HL-60/S4 (cell line): ENCODE results near the gene ZSCAN22.
"Not testable (repeated sequence)": the region's sequence is repeated elsewhere in the genome, so short reads cannot be mapped to it uniquely, and the experiment has no call there.

Source experiments
- in situ Hi-C: fragments of 300-500 bp; cut with MboI; formaldehyde crosslinking; loops from 2 replicates; pipeline ENCODE4 v1.14.3; 2022; ENCODE audit warnings: low sequenced_read_pairs

The ZSCAN22 gene

DNA sequence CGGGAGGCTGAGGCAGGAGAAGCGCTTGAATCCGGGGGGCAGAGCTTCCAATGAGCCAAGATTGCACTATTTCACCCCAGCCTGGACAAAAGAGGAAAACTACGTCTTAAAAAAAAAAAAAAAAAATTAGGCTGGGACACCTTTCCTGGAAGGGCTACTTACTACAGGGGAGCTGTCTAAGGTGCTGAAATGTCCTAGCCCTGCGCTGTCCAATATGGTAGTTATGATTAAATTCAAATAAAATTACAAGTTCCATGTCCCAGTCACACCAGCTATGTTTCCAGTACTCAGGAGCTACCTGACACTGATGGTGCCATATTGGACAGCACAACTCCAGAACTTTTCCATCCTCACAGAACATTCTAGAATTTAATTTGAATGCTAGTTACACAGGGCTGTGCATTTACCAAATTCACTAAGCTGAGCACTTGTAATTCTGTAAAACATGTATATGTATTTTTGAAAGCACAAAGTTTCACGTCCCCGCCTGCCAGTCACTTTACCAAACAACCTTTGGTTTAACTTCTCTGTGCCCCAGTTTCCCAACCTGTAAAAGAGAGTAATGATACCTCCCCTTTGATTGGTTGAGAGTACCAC lies 9.2 kb upstream of the ZSCAN22 start:
- in situ Hi-C loops: no loop called here

DNA sequence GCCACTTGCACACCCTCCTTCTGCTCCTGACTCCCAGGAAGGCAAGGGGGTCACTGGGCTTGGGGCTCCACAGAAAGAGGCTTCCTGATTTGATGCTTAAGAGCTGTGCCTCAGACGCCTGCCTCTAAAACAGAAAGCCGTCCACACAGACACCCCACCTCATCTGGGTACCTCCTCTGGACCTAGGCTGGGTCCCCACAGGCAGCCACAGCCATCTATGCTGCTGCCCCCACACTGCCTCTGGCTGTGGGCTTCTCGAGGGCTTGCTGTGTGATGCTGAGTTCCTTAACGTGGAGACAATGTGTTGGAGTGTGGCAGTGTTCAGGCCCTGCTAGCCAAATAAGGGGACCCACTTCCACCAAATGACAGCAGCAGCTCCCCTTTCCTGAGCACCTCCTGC lies 8.5 kb upstream of the ZSCAN22 start:
- in situ Hi-C loops: no loop called here

DNA sequence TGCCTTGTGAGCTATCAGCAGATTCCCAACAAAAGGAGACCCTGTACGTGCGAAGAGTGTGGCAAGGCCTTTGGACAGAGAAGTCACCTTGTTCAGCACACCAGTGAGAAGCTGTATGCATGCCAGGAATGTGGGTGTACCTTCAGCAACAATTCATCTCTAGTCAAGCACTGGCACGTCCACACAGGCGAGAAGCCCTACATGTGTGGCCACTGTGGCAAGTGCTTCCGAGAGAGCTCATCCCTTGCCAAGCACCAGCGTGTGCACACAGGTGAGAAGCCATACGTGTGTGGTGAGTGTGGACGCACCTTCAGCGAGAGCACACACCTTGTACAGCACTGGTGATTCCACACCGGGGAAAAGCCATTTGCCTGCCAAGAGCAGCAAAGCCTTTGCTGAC lies 7.6 kb upstream of the ZSCAN22 start:
- in situ Hi-C loops: no loop called here

DNA sequence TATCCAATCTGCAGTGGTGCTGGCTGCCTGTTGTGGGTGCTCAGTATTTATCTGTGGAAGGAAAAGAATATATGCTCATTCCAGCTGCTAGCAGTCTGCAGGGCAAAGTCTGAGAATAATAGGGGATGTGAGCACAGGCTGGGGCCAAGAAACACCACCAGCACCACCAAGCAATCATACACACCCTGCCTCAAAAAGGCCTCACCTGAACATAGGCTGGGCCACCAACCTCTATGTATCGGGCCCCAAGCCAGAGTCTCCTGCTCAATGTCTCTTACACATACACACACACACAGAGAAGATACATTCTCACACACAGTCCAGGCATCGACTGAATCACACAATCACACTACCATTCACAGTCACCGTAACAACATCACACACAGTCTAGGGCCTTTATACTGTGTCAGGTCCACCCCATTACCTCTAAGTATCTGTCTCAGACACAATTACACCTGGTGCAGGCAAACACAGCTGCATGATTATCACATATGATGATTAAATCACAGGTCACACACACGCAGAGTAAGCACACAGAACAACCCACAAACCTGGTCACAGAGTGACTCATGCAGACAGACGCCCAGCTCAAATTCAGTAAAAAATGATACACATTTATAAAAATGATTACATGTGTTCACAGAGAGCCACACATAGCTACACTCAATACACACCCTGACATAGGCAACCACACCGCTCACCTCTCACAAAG lies 1.3 kb upstream of the ZSCAN22 start:
- in situ Hi-C loops: no loop called here

DNA sequence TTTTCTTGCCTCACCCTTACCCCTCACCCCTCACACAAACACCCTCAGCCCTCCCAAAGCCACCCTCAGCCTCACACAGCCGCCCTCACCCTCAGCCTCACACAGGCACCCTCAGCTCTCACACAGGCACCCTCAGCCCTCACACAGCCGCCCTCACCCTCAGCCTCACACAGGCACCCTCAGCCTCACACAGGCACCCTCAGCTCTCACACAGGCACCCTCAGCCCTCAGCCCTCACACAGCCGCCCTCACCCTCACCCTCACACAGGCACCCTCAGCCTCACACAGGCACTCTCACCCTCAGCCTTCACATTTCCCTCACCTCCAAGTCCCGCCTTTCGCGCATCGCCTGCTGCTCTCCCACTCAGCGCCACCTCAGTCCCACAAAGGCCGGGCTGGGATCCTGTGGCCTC lies 287 bp upstream of the ZSCAN22 start:
- in situ Hi-C loops: no loop called here

DNA sequence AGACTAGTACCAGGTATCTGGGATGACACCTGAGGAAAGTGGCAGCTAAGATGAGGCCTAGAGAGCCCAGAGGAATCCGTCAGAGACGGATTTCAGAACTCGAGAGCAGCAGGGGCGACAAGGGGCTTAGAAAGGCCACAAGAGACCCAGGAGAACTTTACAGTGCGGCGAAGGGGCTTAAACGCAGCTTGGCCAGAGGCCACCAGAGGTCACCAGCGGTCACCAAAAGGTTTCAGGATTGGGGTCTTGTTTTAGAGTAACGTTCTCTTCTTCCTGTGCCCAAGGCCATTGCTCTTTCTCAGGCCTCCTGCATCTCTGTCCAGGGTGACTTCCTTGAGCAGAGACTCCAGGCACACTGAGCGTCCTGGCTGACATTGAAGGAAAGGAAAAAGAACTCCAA lies 2.2 kb downstream of the ZSCAN22 start:
- in situ Hi-C loops: no loop called here

DNA sequence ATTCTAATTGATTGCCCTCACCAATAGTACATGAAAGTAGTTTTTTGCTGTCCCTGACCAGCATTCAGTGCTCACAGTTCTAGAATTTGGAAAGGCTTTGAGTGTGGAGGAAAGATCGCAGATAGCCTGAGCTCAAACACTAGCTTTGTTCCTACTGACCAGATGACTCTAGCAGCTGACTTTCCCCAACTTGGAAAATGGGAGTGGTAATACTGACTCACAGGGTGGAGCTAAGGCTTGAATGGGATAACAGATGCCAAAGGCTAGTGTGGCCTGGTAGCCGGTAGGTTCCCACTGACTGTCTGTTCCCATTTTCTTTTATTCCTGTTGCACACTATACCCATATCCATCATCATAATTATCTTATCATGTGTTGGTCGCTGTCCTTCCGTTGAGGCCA lies 3.7 kb downstream of the ZSCAN22 start:
- in situ Hi-C loops: no loop called here

DNA sequence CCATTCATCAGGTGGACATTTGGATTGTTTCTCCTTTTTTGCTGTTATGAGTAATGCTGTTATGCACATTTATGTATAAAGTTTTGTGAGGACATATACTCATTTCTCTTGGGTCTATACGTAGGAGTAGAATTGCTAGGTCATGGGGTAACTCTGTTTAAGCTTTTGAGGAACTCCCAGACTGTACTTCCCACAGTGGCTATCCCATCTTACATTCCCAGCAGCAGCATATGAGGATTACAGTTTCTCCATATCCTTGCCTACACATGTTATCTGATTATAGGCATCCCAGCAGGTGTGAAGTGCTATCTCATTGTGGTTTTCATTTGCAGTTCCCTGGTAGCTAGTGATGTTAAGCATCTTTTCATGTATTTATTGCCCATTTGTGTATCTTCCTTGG lies 5.9 kb downstream of the ZSCAN22 start:
- in situ Hi-C loops: no loop called here

DNA sequence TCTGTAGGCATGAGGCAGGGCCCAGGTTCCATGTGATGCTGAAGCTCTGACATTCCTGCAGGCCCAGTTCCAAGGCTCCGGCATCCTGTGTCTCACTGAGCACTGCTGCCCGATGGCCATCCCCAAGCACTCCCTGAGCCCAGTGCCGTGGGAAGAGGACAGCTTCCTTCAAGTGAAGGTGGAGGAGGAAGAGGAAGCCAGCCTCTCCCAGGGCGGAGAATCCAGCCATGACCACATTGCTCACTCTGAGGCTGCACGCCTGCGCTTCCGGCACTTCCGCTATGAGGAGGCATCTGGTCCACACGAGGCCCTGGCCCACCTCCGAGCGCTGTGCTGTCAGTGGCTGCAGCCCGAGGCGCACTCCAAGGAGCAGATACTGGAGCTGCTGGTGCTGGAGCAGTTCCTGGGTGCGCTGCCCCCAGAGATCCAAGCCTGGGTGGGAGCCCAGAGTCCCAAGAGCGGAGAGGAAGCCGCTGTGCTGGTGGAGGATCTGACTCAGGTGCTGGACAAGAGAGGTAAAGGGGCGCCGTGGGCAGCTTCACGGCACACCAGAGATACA lies 8.0 kb downstream of the ZSCAN22 start:
- in situ Hi-C loops: no loop called here

DNA sequence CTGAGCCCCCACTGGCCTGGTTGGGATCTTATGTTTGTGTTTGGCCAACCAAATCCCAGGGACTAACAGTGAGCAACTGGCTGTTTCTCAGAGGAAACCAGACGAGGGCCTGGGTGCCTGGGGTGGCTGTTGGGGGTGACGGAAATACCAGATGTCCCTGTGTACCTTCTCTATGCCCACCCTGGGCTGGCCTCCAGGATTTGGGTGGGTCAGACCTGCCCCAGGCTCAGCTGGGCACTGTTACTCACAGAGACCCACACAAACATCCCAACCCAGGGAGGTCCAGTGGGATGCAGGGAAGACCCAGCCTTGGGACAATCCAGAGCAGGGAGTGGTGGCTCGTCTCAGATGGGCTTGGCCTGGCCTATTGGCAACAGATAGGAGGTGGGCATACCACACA lies 8.8 kb downstream of the ZSCAN22 start:
- in situ Hi-C loops: no loop called here

DNA sequence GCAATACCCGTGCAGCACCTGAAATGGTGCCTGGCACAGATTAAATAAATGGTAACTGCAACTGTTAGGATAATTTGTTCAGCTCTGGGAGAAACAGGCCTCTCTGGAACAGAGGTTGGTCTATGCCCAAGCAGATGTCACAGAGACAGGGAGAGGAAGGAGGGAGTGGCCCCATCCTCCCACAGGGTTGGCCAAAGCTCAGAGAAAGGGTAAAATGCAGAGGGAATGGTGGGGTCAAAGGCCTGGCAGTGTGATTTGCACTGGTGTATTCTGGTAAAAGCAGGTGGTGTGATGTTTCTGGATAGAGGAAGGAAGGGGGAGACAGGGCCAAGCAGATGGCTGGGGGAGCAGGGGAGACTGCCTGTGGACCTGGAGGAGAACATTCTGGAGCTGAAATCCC lies 9.4 kb downstream of the ZSCAN22 start:
- in situ Hi-C loops: no loop called here

DNA sequence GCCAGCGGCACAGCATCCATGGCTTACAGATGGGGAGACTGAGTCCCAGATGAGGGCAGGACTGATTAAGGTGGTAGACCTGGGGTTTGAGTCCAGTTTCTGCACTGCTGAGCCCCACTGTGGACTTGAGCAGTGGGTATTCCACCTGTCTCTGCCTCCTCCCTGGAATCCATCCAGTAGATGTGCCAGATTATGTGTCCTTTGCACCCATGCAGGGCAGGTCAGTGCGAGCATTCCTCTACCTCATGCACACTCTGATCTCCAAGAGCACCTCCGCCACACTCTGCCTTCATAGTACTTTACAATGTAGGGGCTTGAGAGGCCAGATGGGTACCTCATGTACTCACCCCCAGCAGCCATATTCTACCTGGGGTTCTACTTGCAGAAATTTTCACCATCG lies 10.0 kb downstream of the ZSCAN22 start:
- in situ Hi-C loops: no loop called here

DNA sequence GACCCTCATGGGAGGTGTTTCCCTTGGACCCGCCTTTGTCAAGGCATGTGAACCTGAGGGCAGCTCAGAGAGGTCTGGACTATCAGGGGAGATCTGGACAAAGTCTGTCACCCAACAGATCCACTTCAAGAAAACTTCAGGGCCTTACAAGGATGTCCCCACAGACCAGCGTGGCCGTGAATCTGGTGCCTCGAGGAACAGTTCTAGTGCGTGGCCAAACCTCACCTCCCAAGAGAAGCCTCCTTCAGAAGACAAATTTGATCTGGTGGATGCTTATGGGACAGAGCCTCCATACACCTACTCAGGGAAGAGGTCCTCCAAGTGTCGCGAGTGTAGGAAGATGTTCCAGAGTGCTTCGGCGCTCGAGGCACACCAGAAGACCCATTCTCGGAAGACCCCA lies 11.5 kb downstream of the ZSCAN22 start:
- in situ Hi-C loops: no loop called here

DNA sequence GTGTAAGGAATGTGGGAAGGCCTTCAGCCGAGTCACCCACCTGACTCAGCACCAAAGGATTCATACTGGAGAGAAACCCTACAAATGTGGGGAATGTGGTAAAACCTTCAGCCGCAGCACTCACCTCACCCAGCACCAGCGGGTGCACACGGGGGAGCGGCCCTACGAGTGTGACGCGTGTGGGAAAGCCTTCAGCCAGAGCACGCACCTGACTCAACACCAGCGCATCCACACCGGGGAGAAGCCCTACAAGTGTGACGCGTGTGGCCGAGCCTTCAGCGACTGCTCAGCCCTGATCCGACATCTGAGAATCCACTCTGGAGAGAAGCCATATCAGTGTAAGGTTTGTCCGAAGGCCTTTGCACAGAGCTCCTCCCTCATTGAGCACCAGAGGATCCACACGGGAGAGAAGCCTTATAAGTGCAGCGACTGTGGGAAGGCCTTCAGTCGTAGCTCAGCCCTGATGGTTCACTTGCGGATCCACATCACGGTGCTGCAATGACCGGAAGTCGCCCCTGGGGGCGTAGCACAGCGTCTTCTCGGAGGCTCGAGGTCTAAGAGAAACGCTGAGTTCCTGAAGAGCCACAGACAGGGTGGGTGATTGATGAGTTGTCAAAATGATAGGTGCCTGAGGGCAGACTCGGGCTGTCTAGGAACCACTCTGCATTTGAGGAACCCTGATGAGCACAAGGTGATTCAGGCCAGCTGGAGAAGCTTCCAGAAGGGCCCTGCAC lies 12.2 kb downstream of the ZSCAN22 start:
- in situ Hi-C loops: no loop called here

DNA sequence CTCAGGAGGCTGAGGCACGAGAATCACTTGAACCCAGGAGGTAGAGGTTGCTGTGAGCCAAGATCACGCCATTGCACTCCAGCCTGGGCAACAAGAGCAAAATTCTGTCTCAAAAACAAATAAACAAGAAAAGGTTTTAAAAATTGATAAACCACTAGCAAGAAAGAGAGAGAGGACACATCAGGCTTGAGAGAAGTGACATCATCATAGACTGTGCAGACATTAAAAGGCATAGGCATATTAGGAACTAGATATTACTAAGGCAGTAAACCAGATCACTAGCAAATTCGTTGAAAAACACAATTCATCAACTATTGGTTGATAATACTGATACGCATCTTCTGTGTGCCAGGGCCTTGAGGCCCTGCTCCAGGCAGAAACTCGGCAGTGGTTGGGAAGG lies 18.8 kb downstream of the ZSCAN22 start:
- in situ Hi-C loops: no loop called here

DNA sequence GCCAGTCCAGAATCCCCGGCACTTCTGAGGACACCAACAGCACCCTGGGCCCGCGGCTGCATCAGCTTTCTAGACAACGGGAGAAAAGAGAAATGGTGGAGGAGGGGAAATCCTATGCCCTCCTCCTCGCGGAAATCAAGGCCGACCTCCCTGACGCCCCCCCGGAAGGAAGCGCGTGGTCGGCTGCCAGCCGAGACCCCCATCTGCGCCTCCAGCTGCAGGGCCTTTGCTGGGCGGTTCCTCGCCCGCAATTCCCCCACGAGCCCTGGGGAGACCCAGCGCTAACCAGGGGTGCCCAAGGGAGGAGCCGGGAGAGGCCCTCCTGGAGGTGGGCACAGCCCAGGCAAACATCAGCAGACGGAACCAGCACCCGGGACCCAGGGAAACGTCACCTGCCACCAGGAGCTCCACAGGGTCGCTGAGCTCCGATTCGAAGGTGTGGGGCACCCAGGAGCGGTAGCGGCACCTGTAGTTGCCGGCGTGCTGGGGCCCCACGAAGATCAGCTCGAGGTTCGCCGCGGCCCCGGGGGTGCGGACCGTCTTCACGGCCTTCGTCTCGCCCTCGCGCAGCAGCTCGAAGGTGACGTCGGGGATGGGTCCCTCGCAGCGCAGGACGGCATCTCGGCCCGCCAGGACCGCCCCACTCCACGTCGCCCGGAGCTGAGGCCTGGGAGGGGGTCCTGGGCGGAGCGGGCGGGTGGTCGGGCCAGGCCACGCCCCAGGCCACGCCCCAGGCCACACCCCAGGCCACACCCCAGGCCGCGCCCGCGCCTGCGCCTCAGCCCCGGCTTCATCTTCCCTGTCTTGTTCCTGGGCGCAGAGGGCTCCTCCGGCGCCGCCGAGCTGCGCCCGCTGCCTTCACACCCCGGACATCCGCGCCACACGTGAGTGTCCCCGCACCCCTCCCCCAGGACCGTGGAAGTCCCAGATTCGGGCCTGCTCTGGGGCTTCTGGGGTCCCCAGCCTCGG lies 20.5 kb downstream of the ZSCAN22 start:
- in situ Hi-C loops: no loop called here

DNA sequence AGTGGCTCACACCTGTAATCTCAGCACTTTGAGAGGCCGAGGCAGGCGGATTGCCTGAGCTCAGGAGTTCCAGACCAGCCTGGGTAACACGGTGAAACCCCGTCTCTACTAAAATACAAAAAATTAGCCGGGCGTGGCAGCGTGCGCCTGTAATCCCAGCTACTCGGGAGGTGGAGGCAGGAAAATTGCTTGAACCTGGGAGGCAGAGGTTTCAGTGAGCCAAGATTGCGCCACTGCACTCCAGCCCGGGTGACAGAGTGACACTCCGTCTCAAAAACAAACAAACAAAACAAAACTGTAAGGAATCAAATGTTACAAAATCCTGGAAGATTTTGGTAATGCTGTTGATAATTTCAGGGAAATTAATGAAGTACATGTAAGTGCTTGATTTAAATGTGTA lies 21.3 kb downstream of the ZSCAN22 start:
- in situ Hi-C loops: not testable (repeated sequence)

DNA sequence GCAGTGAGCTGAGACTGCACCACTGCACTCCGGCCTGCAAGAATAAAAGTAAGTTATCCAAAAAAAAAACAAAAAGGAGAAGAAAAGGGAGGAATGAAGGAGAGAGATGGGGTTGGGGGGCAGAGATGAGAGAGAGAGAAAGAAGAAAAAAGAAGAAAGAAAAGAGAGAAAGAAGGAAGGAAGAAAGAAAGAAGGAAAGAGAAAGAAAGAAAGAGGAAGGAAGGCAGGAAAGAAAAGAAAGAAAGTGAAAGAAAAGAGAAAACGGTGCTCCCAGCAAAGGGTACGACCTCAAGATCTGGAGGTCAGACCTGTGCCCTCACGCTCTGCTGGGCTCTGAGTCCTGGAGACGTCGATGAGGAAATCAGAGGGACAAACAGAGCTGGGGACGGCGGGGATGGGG lies 22.8 kb downstream of the ZSCAN22 start:
- in situ Hi-C loops: no loop called here

DNA sequence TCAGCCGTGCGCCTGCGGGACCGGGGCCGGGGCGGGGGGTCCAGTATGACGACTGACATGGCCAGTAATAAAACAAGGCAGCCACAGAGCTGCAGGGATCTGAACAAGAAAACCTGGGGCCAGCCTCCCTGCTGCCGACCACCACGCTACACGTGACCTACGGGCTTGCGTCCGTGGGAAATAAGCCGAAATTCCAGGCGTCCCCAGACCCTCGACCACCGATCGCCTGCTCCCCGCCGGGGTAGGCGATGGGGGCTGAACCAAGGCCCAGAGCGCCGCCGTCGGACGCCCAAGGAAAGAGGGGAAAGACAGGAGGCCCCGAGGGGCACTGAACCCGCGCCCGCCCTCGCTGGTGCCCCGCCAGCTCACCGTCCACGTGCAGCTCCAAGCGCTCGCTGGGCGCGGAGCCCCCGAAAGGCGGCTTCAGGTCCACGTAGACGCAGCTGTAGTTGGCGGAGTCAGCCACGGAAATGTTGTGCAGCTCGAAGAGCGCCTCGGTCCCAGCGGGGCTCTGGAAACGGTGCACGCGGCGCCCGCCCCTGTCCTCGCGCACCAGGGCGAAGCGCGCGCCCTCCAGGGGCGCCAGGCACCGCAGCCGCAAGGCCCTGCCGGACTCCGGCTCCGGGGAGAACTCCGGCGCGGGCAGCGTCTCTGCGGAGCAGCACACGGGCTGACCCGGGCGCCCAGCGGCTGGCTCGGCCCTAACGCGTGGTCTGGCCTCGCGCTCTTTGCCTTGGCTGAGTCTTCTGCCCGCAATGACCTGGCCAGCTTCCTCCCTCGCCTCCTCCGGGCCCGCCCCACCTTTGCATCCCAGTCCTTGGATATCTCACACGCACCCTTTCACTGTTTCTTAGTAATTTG lies 23.4 kb downstream of the ZSCAN22 start:
- in situ Hi-C loops: no loop called here
